IPS-20b (cell line): ENCODE data around the gene EIF2A.

Experiments used
- H3K27ac ChIP-seq: one replicate; pipeline ENCODE4 v1.5.1; 2013; ENCODE audit warnings: low read length
- H3K27me3 ChIP-seq: 2 replicates; pipeline ENCODE4 v1.6.1; 2013; ENCODE audit warnings: mild to moderate bottlenecking, low read length, inconsistent platforms; ENCODE audit not compliant: insufficient read depth
- H3K36me3 ChIP-seq: 2 replicates; pipeline ENCODE4 v1.6.1; 2013; ENCODE audit warnings: low read depth, mild to moderate bottlenecking, inconsistent platforms, low read length, moderate library complexity; ENCODE audit not compliant: insufficient read depth
- H3K4me1 ChIP-seq: 2 replicates; pipeline ENCODE4 v1.6.1; 2013; ENCODE audit warnings: mild to moderate bottlenecking, control low read depth, inconsistent platforms, low read length, moderate library complexity; ENCODE audit not compliant: insufficient read depth
- H3K4me3 ChIP-seq: 2 replicates; pipeline ENCODE4 v1.5.1; 2013; ENCODE audit warnings: mild to moderate bottlenecking, low read length, inconsistent platforms
- H3K9ac ChIP-seq: 2 replicates; pipeline ENCODE4 v1.6.1; 2013; ENCODE audit warnings: low read depth, mild to moderate bottlenecking, inconsistent platforms, low read length, moderate library complexity
- H3K9me3 ChIP-seq: 2 replicates; pipeline ENCODE4 v1.6.1; 2013; ENCODE audit warnings: mild to moderate bottlenecking, low read depth, low read length, inconsistent platforms; ENCODE audit not compliant: insufficient read depth

EIF2A gene

DNA sequence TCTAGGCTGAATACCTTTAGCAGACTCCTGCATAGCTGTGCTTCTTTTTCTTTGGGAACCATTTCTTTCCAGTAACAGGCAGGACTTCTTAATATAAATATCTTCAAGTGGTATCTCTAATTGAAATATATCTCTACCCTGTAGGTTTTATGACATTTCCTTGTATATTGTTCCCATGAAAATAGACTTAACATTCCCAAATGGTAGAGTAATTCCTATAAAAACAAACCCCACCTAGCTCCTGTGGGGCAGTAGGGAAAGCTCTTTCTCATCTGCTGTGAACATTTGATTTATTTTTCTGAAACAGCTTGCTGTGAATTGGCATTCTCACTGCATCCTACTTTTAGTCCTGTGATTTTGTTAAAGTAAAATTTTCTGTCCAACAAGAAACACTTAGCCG is 77.4 kb downstream of the EIF2A start:
- Histone ChIP-seq H3K4me3 (no peak overlapping the region), H3K27me3 (no peaks in the 10 kb centered on the region), H3K27ac (no peak overlapping the region), H3K9ac (no peak overlapping the region), H3K36me3 (peaks cover 48% of the 10 kb centered on the region), H3K4me1 (no peaks in the 10 kb centered on the region), H3K9me3 (no peaks in the 10 kb centered on the region)

DNA sequence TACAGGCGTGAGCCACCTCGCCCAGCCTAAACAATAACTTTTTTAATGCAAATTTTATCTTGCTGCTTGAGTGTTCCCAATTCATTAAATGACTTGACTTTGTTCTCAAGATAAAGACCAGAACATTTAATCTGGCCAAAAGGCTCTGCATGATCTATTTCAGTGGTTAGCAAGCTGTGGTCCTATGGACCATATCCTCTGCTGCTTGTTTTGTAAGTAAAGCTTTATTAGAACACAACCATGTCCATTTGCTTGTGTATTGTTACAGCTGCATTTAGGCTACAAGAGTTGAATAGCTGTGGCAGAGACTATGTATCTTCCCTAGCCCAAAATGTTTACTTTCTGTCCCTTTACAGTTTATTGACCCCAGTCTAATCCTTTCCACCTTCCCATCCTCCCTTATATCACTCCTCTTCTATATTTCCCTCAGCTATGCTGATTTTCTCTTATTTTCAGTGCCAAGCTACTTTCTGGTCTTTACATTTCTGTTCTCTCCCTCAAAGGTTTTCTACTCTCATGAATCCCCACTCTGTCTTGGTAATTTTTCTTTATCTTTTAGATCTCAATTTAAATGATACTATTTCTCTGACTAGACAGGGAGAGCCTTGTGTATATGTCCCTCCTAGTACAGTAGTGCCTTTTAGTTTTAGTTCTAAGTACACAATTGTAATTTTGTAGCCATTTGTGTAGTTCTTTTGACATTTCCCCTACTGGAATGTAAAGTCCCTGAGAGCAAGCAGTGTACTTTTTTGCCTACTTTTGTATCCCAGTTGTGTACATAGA is 79.8 kb downstream of the EIF2A start:
- no peak overlapping the region for H3K27ac ChIP-seq
- H3K9ac ChIP-seq = no peak overlapping the region
- H3K27me3 ChIP-seq = no peaks in the 10 kb centered on the region
- H3K36me3 ChIP-seq = peaks cover 63% of the 10 kb centered on the region
- H3K4me1 ChIP-seq = no peaks in the 10 kb centered on the region
- H3K9me3 ChIP-seq = no peaks in the 10 kb centered on the region
- no peak overlapping the region for H3K4me3 ChIP-seq

DNA sequence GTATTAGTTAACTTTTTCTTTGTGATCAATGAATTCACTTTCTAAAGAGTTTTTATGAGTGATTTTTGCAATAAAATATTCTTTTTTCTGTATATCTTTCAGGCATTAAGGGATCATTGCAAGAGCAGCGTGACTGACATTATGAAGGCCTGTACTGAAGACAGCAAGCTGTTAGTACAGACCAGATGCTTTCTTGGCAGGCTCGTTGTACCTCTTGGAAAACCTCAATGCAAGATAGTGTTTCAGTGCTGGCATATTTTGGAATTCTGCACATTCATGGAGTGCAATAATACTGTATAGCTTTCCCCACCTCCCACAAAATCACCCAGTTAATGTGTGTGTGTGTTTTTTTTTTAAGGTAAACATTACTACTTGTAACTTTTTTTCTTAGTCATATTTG is 81.0 kb downstream of the EIF2A start:
- H3K27ac ChIP-seq = no peak overlapping the region
- H3K4me1 ChIP-seq = no peaks in the 10 kb centered on the region
- no peaks in the 10 kb centered on the region for H3K9me3 ChIP-seq
- peaks cover 69% of the 10 kb centered on the region for H3K36me3 ChIP-seq
- no peak overlapping the region for H3K9ac ChIP-seq
- no peaks in the 10 kb centered on the region for H3K27me3 ChIP-seq
- H3K4me3 ChIP-seq = no peak overlapping the region

DNA sequence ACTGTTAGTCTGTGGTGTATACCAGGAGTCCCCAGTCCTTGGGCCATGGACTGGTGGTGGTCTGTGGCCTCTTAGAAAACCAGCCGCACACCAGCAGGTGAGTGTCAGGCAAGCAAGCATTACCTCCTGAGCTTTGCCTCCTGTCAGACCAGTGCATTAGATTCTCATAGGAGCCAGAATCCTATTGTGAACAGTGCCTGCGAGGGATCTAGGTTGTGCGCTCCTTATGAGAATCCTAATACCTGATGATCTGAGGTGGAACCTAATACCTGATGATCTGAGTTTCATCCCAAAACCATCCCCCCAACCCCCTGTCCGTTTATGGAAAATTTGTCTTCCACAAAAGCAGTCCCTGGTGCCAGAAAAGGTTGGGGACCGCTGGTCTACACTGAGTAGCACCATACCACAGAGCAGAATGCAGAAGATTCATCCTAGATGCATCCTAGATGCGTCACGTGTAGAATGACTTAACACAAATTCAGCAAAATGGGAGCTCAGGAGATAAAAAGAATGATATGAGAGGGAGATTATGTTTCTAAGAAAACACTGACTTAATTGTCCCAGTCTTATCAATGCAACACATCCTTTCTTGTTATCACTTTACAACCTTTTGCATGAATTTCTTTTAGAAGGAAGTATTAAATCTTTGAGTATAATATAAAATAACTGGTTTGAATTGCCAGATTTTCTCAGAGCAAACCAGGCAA is 85.1 kb downstream of the EIF2A start:
- Histone ChIP-seq H3K27me3 (no peaks in the 10 kb centered on the region), H3K4me3 (no peak overlapping the region), H3K4me1 (peaks cover 9% of the 10 kb centered on the region; the same call in 1 of the 2 replicates), H3K36me3 (peaks cover 43% of the 10 kb centered on the region), H3K9me3 (no peaks in the 10 kb centered on the region), H3K9ac (no peak overlapping the region), H3K27ac (no peak overlapping the region)

DNA sequence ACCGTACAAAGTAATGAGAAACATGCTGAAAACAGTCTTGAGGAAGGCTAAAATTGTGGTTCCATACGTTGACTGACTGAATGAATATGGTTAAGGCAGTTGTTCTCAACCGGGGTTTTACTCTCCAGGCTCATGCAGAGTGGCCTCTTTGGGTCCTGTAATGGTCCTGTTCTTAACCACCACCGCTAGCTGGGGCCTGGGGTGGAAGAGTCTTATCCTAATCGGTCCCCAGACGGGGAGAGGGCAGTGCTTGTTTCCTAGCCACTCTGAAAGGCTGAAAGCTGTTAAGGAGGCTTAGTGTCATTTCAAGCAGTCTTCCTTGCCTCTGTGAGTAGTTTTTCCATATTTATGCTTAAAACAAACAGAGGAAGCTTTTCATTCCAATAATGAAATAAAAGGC is 88.5 kb downstream of the EIF2A start:
- Histone ChIP-seq H3K9ac (no peak overlapping the region), H3K4me3 (no peak overlapping the region), H3K9me3 (no peaks in the 10 kb centered on the region), H3K27me3 (no peaks in the 10 kb centered on the region), H3K27ac (no peak overlapping the region), H3K4me1 (peaks cover 9% of the 10 kb centered on the region; the same call in 1 of the 2 replicates), H3K36me3 (peaks cover 15% of the 10 kb centered on the region; the same call in 1 of the 2 replicates)

DNA sequence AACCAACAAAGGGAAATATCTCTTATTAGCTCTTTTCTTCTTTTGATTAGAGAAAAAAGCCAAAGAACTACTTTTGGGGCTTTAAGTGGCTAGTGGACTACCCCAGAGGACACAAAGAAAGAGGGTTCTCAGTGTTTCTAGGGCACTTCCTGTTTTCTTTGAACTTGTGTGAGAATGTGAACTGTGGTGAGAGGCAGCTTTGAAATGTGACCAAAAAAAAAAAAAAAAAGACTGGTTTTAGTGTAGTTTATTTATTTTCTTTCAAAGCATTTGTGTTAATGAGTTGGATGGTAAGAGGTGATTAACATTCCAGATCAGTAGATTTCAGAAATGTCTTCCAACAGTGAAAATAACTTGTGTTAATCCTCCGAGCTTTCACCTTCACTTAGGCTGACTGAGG is 88.9 kb downstream of the EIF2A start:
- no peaks in the 10 kb centered on the region for H3K9me3 ChIP-seq
- peaks cover 9% of the 10 kb centered on the region; the same call in 1 of the 2 replicates for H3K4me1 ChIP-seq
- H3K27me3 ChIP-seq = no peaks in the 10 kb centered on the region
- H3K27ac ChIP-seq = no peak overlapping the region
- H3K36me3 ChIP-seq = peaks cover 13% of the 10 kb centered on the region; the same call in 1 of the 2 replicates
- H3K9ac ChIP-seq = no peak overlapping the region
- no peak overlapping the region for H3K4me3 ChIP-seq
